H1 (cell line): ENCODE measurements around the gene CFH. TPM values are rescaled to one million over a fixed set of nuclear protein-coding genes. Genes with fewer than 3 reads are reported as not detected.

Experiments used
- BCL11A ChIP-seq, 2 experiments: IDR thresholded peaks; one replicate each; pipeline ENCODE4 v1.6.1; 2011; ENCODE audit warnings: low read depth in 2 of 2, low read length in 2 of 2, mild to moderate bottlenecking in 2 of 2
- USF2 ChIP-seq: IDR thresholded peaks from 2 replicates; pipeline ENCODE4 v1.6.1; 2011; ENCODE audit warnings: low read length, improper control_type of control experiment
- polyA plus RNA-seq, 7 experiments: library from polyadenylated mRNA; depleted of rRNA in 3 of 7; stranded (reverse) in 5 of 7; unstranded in 2 of 7; fragments of >200 nt in 5 of 7; fragments of 200-250 nt in 2 of 7; gene quantifications; 1 replicate in 5 of 7; 2 replicates in 1 of 7; 4 replicates in 1 of 7; pipeline versions ENCODE4 v1.2.1 to v1.2.3, GENCODE V29; 2011 to 2013; ENCODE audit warnings: missing spikeins in 2 of 7, mixed read lengths in 2 of 7
- total RNA-seq: library from RNA; stranded (reverse); fragmentation: NEBNext Ultra II Directional; extraction: Animal tissue kit (Norgen Biotek cat#: 25700); gene quantifications from 2 replicates; pipeline ENCODE4 v1.2.1, GENCODE V29; 2021

Gene CFH
- total and polyA plus RNA-seq, 2 of the 8 experiments (the other 6 are each of a cell fraction or from before 2014, with no cell fraction given), result not detected

- TF ChIP-seq USF2 (no peak), BCL11A (IDR thresholded peaks at IDR 0.05; ENCODE audit: low read depth in 2 of 2, low read length in 2 of 2) (no peak)
Observed at GRCh38 chr1:196734006-196734405, 82.2 kb downstream of the CFH start (continued).
